GM04504 (cell line): ENCODE measurements around the gene DDHD1.

Experiments
- DNase-seq: peaks from one replicate; pipeline ENCODE4 v3.0.0-alpha.2; 2012; ENCODE audit warnings: low read depth

Gene DDHD1

DNA sequence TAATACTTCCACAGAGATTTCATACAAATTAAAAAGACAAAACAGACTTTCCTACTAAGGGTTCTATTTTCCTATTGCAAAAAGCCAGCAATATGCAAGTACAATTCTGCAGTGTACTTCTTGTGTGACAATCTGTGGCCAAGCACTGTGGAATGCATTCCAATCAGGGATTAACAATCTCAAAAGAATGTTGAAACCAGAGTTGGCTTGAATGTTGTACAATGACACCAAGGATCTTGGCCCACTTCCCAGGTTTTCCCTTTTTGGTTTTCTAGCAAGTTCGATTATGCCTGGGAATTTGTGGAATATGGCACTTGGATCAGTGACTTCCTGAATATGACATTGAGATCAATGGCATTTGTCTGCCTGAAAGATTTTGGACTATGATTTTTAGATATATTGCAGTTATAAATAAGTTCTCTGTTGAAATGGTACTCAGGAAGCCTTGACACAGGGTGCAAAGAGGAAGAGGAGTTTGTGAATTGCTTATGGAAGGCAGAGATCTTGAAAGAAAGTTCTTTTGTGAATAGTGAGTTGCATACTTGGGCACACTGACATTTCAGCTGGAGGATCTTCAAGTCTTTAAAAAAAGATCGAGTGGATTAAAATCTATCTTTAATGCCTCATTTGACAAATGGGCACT is 120.8 kb downstream of the DDHD1 start:
- peak; percentile 65 for DNase-seq

DNA sequence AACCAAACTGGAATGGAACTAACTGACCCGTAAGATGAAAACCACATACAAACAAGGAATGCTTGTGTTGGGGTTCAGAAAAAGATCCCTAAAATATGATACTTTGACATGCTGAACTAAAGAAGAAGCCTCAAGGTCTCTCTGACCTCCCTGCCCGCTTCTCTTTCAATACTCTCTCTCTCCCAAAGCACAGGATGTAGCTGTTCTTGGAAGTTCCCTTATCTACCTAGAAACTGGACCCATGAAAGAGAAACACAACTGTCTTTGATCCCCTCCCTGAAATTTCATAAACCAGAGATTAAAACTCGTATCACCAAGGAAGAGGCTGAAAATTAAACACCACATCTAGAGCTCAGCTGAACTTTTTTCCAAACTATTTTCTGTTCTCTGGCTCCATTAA is 125.6 kb downstream of the DDHD1 start:
- no peak for DNase-seq

DNA sequence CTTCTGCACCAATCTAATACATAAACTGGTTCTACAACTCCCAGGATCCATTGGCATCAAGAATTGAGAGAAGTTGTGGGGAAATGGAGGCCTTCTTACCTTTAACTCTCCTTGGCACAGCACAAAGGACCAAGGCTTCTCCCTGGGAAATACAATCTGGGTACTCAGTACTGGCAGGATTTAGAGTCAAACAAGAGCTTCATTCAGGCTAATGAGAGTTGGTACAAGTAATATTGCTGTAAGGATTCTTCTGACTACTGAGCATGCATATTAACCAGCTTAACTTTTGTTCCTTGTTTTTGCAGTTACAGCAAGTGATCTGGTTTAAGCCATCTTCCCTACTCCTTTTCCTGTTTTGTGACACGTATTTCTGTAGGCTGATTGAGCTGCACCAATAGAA is 126.1 kb downstream of the DDHD1 start:
- DNase-seq = no peak

DNA sequence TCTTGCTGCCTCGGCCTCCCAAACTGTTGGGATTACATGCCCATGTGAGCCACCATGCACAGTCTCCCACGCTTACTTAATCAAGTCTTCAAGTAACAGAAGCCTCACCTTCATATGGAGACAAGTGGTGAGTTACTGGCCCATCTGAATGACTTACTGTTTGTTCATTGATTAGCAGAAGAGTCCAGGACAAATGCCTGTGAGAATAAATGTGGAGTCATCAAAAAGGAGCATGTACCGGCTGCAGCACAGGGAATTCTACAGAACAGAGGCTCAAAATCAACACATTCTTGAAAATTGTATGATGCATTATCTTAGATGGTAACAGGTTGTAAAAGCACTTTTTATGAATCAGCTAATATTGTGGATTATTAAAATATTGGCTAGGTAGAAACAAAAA is 129.8 kb downstream of the DDHD1 start:
- no peak for DNase-seq

DNA sequence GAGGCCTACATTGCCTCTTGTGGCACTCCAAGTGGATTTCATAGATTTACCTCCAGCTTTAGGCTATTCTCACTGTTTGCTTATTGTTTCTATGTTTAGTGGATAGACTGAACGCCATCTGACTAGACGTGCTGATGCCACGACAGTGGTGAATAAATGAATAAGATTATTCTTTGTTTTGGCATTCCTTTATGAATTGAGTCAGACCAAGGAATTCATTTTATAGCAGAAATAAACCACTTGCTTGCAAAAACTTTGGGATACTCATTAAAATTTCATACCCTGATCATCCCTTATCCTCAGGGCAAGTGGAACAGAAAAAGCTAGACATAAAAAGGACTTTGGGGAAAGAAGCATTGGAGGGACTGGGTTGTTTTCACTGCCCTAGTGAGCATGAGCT is 130.5 kb downstream of the DDHD1 start:
- peak; percentile 75 for DNase-seq

DNA sequence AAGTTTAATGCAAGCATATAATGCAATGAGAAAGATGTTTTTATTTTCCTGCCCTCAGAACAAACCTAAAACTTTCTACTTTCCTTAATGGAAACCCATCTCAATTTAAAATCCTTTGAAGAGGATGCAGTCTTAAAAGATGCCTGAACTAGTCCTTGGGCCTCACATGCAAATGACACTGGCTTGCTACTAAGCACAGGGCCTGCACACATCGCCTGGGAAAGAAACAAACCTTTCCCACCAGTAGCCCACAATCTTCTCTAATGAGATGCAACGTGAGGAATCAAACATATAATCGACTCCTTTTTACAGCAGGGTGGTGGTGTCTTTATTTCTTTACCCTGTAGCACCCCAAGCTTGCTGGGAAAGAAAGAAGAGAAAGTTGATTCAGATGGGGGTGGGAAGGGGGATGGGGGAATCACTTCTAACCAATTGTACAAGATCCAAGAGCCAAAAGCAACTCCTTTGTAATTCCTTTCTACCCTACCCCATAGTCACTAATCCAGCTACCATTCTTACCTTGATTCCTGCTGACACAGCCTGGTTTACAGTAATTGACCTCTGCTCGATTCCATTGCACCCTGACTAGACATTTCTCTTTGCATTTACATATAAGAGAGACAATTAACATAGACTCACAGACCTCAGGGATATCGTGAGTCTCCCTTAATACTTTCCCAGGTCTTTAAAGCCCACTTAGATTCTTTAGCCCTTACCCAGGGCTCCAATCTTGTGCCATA is 132.8 kb downstream of the DDHD1 start:
- DNase-seq = no peak

DNA sequence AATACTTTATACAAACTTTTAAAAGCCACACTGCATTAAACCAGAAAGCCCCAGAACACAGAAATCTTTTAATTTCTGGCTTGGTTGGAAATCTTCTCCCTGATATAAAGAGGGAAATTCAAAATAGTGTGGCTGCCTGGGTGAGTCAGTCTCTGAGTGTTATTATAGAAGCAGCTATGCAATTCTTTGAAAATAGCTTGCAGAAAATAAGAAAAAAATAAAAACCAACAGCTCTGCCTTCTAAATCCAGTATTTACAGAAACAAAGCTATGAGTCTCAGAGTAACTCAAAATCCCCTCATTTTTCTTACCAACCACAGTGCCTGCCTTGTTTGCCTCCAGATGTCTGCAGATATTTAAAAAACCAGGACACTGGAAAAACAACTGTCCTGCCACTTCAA is 133.7 kb downstream of the DDHD1 start:
- DNase-seq = no peak

DNA sequence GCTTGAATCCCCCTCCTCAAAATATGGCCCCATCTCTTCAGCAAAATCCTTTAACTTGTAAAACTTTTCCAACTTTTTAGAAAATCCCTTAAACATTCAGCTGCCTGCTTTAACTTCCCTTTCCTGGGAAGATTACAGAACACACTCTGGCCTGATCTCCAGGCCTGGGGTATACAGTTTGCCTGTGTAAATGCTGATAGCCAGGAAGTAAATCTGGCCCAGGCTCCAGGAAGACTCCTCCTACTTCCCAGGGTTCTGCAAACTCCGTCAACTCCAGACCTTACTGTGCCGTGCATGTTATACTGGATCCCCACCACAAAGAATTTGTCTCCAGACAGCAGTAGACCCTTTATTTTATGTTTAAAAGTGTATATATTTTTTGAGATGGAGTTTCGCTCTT is 135.3 kb downstream of the DDHD1 start:
- DNase-seq = no peak

DNA sequence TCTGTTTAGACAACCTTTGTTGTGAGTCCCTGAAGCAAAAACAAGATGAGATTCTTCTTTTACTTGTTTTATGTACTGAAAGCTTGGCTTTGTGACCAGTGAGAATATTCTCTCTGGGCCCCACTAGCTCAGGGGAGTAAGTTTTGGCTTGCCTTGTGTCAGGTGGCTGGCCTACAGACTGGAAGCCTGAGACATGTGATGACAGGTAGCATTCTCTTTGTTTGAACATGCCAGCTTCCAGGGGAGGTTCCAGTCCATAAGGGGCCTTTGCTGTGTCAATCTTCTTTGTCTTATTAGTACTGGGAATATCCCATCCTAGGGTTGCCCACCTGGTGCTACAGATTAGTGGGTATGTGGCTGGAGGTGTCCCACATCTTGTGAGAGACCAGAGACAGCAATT is 136.2 kb downstream of the DDHD1 start:
- DNase-seq = no peak

DNA sequence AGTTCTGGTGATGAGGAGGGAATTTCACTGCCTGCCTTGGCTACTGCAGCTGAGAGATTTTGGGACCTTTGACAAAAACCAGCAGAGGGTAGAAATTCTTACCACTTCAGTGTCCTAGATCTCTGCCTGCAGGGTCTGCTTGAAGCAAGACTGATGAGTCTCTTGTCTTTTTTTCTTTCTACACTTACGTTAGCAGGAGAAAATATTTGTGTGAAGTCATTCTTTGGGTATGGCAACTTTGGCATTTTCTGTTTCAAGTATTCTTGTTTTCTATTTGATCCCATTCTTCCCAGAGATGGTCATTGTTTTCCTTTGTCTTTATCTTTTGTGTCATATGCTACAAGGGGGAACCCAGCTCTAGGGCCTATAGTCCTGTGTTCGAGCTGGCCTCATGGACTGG is 136.6 kb downstream of the DDHD1 start:
- DNase-seq = no peak

DNA sequence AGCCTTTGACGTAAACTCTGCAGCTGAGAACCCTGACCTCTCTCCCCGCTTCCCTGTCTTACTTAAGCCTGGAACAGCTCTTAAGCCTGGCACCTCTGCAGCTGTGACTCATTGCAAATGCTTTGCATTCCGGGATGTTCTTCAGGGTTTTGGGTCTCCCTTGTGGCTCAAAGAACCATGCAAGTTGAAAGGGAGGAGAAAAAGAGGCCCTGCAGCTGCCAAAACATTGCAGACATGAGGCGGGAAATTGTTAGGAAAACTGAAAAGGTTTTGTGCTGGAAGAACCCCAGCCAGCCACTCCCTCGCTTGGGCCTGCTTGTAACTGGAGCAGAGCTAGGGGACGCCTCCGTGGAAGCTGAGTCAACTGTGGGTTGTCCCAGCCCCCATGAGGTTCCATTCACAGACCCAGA is 142.1 kb downstream of the DDHD1 start:
- DNase-seq = peak; percentile 97

DNA sequence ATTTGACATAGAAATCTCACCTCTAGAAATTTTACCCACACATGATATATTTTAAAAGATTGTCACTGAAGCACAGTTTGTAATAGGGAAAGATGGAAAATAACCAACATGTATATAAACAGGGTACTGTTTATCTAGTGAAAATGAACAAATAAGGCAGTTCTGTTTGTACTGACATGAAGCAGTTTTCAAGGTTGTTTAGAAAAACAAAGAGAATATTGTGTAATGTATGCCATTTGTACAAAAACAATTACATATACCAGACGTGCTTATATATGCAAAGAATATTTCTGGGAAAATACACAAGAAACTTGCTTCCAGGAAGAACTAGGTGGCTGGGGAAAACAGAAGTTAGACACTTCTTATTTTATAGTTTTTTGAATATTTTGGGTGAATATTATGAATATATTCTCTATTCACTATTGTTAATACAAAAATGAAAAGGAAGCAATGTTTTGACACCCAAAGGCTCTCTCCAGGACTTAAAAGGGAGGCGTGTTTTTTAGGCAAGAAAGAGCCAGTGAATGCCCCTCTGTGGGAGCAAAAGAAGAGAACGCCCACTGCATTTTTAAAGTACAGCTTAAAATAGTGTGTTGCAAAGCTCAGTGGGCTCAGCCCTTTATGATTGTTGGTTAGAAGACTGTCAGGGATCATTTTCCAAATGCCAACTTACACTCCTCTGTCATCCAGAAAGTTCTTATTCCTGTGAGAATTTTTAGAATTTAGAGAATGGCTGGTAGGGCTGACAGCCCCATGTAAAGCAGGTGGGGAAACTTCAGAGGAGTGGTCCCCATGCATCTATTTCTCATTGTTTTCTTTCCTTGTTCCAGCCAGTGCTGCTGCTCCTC is 142.7 kb downstream of the DDHD1 start:
- no peak for DNase-seq

DNA sequence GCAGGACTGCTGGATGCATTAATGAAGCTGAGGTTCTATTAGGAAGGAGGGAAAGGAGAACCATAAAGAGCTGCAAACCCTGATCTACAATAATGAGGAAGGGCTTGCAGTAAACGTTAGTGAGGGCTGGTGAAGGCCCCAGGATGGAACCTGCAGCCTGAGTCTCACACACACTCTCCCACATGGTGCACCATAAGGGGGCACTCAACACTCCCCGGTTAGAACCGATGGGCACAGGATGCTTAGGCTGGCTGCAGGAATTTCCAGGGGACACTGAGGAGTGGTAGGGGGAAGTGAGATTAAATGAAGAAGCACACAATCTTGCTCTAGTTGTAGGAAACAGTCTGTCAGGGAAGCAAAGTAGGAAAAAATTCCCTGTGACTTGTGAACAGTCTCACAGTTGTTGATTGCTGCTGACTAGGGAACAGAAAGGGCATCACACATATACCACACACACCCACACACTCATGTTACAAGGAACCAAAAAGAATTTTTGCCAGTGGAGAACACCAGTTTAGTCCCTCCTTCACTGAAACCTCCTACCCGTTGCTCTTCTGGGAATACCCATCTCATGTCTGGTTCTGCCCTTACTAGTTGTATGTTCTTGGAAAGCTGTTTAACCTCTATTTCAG is 146.1 kb downstream of the DDHD1 start:
- no peak for DNase-seq

DNA sequence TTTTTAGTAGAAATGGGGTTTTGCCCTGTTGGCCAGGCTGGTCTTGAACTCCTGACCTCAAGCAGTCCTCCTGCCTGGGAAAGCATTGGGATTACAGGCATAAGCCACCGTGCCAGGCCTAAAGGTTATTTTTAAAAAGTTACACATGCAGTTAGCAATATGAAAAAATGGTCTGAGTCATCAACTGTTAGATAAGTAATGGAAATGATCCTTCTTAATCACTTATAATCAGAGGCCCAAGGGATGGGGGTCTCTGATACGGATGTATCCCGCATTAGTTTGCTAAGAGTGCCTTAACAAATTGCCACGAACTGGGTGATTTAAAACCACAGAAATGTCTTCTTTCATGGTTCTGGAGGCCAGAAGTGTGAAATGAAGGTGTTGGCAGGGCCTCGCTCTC is 148.1 kb downstream of the DDHD1 start:
- no peak for DNase-seq

DNA sequence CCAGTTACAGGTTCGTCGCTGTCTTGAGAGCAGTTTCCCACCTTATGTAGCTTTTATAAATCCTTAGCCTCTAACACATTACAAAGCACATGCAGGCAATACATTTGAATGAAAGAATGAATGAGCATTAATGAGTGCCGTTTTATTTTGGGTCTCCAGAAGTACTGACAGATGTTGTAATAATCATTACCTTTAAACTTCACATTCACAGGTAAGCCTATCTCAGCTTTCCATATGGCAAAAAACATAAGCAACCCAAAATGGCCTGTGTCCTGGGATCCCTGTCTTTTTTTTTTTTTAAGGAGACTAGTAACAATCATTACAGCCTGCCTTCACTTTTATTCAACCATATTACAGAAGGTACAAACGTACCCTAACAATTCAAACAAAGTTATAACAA is 149.3 kb downstream of the DDHD1 start:
- DNase-seq = no peak

DNA sequence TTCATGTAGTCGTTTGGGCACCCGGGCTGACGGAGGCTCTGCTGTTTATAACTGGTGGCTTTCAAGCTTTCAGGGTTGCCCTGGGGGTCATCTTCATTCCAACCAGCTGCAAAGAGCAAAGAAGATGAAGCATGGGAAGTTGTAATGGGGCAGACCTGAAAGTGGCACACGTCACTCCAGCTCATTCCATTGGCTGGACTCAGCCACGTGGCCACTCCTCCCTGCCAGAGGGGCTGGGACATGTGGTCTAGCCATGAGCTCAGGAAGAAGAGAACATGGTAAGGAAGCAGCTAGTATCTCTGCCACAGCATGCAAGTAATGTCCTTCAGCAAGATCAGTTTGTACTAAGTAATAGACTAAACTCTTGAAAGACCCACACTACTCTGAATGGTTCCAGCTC is 150.5 kb downstream of the DDHD1 start:
- DNase-seq = no peak

DNA sequence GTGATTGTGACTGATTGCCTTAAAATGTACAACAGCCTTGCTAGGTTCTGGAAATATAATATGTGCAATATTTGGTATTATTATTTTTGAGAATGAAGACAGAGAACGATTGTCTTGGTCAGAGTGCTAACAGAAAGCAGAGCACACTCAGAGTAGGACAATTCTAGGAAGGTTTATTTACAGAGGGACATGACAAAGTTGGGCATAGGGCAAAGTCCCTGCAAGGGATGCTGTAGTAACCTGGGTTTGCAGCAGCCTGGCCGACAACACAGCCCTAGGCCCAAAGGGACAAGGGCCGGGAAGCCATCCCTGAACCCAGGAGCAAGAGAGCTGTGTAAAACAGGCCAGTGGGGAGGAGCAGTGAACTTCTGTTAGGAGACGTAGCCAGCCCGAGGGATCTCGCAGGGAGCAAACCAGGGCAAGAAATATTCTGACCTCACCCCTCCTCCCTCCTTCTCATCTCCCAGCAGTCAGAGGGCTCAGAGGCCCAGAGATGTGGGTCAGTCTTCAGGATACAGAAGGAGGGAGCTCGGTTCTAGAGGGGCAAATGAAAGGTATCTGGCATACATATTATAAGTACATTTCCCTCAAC is 151.2 kb downstream of the DDHD1 start:
- DNase-seq = no peak

DNA sequence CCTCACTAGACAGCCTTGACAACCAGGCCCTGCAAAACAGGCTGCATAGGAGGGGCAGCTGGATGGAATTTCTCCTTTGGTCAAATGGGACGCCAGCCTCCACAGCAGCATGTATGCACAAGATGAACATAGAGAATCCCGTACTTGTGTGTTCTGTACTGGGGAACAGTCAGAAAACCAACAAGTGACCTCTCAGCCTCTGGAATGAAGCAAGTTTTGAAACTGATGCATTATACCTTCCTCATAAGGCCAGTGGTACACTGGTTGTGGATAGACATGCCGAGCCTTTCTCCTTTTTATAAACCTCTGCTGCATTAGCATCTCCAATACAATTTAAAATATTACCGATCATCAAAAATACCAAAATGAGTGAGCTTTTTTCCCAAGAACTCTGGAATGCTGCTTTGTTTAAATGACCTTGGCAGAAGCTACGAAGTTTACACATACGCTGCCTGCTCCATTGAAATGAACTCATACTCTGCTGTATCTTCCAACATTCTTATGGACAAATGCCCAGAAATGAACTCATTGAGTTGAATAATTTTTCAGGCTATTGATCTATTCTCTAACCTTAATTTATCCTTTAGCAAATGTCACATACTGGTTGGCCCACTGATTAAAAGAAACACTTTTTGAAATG is 154.6 kb downstream of the DDHD1 start:
- peak; percentile 69 for DNase-seq

DNA sequence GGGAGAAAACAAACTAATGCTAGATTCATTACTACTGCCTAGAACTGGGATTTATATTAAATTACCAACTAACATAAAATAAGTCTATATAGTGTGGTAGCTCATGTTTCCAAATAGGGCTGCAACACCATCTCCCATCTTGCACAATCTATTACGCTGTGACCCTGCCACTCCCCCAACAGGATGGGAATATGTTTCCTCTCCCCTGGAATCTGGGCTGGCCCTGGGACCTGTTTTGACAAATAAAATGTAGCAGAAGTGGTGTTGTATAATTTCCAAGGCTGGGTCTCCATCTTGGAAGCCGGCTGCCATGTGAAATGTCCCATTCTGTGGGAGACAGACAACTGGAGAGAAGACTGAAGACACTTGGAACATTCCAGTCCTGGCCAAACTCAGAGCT is 156.6 kb downstream of the DDHD1 start:
- no peak for DNase-seq

DNA sequence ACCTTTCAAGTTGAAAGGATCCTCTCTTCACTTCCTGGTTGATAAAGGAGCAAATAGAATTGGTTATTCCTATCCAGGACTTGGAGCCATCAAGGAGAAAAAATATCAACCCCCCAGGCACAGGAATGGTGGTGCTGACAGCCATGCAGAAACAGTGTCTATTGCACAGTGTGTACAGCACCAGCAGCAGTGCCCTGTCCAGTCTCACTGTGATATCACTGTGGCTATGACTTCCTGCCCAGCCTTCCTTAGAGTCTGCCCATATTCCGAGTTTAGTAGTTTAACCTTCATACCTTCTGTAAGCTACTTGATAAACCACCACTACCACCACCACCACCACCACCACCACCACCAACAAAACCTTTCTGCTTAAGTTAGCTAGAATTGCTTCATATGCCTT is 157.1 kb downstream of the DDHD1 start:
- DNase-seq = no peak

DNA sequence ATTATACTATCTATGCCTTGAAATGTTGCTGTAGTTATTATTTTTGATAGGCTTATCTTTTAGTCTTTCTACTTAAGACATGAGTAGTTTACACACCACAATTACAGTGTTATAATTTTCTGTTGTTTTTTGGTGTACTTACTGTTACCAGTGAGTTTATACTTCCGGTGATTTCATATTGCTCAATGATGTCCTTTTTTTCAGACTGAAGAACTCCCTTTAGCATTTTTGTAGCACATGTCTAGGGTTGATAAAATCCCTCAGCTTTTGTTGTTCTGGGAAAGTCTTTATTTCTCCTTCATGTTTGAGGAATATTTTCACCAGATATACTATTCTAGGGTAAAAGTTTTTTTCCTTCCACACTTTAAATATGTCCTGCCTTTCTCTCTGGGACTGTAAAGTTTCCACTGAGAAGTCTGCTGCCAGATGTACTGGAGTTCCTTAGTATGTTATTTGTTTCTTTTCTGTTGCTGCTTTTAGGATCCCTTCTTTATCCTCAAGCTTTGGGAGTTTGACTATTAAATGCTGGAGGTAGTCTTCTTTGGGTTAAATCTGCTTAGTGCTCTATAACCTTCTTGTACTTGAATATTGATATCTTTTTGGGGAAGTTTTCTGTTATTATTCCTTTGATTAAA is 160.8 kb downstream of the DDHD1 start:
- DNase-seq = no peak
